Large intestine (tissue), 3 donors: ENCODE data around the gene TBC1D14. TPM values are rescaled to one million over a fixed set of nuclear protein-coding genes. Genes with fewer than 3 reads are reported as not detected.

Experiments used
- DNase-seq, 2 donors: peaks; one replicate each; pipeline versions ENCODE4 v3.0.0 to v3.0.0-alpha.2; 2013
- H3K27ac ChIP-seq: one replicate; pipeline ENCODE4 v1.5.1; 2013; ENCODE audit warnings: low read length
- H3K27me3 ChIP-seq: 2 replicates; pipeline ENCODE4 v1.6.1; 2013; ENCODE audit warnings: low read length; ENCODE audit not compliant: control insufficient read depth, insufficient read depth
- H3K36me3 ChIP-seq: 2 replicates; pipeline ENCODE4 v1.6.1; 2013; ENCODE audit warnings: low read length; ENCODE audit not compliant: control insufficient read depth, insufficient read depth
- H3K4me1 ChIP-seq: one replicate; pipeline ENCODE4 v1.6.1; 2013; ENCODE audit warnings: low read length; ENCODE audit not compliant: control insufficient read depth, insufficient read depth
- H3K4me3 ChIP-seq: one replicate; pipeline ENCODE4 v1.5.1; 2013; ENCODE audit warnings: low read length
- H3K9me3 ChIP-seq: one replicate; pipeline ENCODE4 v1.6.1; 2013; ENCODE audit warnings: mild to moderate bottlenecking, low read depth, low read length, moderate library complexity; ENCODE audit not compliant: control insufficient read depth
- WGBS: methylation state at CpG from one replicate; pipeline ENCODE4 v1.1.5; 2013; ENCODE audit warnings: low lambda C conversion rate; ENCODE audit not compliant: insufficient coverage; 5-methylcytosine and 5-hydroxymethylcytosine counted together
- polyA plus RNA-seq: library from polyadenylated mRNA; unstranded; fragments of 120-200 nt; gene quantifications from one replicate; pipeline ENCODE4 v1.2.1, GENCODE V29; 2013

TBC1D14 gene
- polyA plus RNA-seq, 1 donor, result 48.9 TPM

GRCh38 chr4:6988016-6988715 lies 78.5 kb downstream of the TBC1D14 start:
- Histone ChIP-seq H3K27ac (peak overlapping the region; percentile 82), H3K4me3 (peak overlapping the region; percentile 57), H3K4me1 (peaks cover 41% of the 10 kb centered on the region), H3K27me3 (no peaks in the 10 kb centered on the region), H3K9me3 (no peaks in the 10 kb centered on the region), H3K36me3 (peaks cover 18% of the 10 kb centered on the region)
- no CpG with 5 or more reads among the region's 13 CpGs for WGBS
- DNase-seq, result no peak

DNA sequence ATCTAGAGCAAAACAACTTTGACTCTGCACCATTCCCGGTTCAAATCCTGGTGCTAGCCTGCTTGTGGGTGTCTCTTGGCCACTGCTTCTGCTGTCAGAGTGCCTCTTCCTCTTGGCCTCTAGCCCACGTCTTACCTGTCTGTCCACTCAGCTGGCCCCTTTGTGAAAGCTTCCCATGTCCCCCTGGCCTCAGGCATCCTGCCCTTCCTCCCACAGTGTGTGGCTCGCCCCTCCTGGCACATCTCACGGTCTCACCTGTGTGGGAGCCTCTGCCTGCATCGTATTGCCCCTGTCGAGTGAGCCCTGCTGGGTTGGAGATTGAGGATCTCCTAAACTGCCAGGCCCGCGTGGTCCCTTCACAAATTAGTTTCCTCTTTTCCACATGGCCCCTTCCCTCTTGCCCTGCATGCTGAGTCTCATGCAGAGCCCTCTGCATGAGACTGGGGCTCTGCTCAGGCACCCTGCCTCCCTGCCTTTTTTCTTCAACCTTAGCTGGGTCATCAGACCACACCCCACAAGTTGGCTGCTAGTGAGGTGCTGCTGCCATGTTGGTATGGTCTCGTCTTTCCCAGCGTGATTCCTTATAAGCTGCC lies 79.8 kb downstream of the TBC1D14 start:
- no peaks in the 10 kb centered on the region for H3K27me3 ChIP-seq
- H3K36me3 ChIP-seq, result peaks cover 24% of the 10 kb centered on the region
- H3K4me1 ChIP-seq, result peaks cover 40% of the 10 kb centered on the region
- H3K9me3 ChIP-seq, result no peaks in the 10 kb centered on the region
- H3K27ac ChIP-seq, result no peak overlapping the region
- WGBS, result 100% methylated on average over 1 of the region's 10 CpGs
- H3K4me3 ChIP-seq, result no peak overlapping the region
- DNase-seq, result no peak

DNA sequence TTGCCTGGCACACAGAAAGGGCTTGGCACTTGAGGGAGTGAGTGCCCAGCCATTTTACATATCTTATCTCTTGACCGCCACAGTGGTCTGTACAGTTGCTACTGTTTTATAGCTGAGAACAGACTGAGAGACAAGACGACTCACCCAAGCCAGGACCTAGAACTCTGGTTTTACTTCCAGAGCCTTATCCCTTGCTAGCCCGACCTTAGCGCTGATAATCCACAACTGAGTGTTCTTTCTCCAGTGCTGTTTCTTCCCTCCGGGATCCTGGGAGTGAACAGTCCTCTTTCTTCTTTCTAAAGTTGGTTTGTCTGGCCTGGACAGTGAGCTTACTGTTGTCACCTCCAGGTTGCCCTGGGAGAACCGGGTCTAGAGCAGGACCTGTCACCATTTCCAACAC lies 81.0 kb downstream of the TBC1D14 start:
- no peaks in the 10 kb centered on the region for H3K9me3 ChIP-seq
- no peak for DNase-seq
- H3K27me3 ChIP-seq, result no peaks in the 10 kb centered on the region
- peaks cover 30% of the 10 kb centered on the region for H3K36me3 ChIP-seq
- WGBS, result no CpG with 5 or more reads among the region's 6 CpGs
- H3K4me1 ChIP-seq, result peaks cover 30% of the 10 kb centered on the region
- H3K27ac ChIP-seq, result no peak overlapping the region
- H3K4me3 ChIP-seq, result no peak overlapping the region

DNA sequence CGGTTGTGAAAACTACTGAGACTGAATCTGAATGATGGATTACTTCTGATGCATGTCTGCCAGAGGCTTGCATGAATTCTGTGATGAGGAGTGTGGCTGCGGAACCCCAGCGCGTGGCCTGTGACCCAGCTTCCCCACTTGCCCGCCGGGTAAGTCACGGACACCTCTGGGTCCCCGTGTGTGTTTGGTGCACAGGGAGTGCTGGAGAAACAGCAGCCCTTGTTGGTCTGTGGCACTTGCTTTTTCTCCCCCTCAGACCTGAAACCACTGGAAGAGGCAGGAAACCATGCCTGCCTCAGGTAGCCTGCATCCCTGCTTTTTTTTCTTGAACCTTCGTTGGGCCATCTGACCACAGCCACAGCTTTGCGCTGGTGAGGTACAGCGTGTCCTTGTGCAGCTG lies 81.6 kb downstream of the TBC1D14 start:
- no peak for DNase-seq
- H3K4me3 ChIP-seq, result no peak overlapping the region
- no CpG with 5 or more reads among the region's 11 CpGs for WGBS
- no peaks in the 10 kb centered on the region for H3K27me3 ChIP-seq
- peaks cover 25% of the 10 kb centered on the region for H3K4me1 ChIP-seq
- H3K27ac ChIP-seq, result no peak overlapping the region
- H3K36me3 ChIP-seq, result peaks cover 32% of the 10 kb centered on the region
- no peaks in the 10 kb centered on the region for H3K9me3 ChIP-seq

DNA sequence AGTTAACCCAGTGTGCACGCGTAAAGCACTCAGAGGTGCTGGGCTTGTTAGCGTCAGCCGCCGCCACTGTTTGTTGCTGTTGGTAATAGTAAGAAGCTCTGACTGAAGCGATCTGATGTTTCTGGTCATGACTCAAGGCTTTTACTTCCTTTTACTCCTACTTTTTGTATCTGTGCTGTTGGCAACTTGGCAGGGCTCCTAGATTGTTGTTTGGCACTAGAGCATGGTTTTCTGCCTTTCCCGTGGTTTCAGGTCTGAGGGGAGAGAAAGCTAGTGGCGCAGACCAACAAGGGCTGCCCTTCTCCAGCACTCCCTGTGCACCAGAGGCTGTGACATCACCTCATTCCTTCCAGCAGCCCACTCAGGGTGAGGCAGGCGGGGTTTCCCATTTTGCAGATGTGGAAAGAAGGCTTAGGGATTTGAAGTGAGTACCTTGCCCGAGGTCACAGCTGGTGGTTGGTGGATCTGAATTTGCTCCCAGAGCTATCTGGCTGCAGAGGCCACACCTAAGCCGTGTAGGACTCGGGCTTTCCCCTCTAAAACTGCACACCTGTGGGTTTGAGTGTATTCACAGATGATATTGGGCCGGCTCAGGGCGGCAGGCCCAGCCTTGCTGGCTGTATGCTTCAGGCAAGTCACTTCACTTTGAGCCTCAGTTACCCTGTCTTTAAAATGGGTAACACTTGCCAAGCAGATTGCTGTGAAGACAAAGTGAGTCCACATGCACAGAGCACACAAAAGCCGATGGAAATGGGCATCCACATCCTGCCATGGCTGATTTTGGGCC lies 82.3 kb downstream of the TBC1D14 start:
- peak overlapping the region; percentile 57 for H3K27ac ChIP-seq
- 100% methylated on average over 3 of the region's 15 CpGs for WGBS
- H3K27me3 ChIP-seq, result no peaks in the 10 kb centered on the region
- peaks cover 39% of the 10 kb centered on the region for H3K36me3 ChIP-seq
- H3K4me3 ChIP-seq, result no peak overlapping the region
- H3K4me1 ChIP-seq, result peaks cover 24% of the 10 kb centered on the region
- no peaks in the 10 kb centered on the region for H3K9me3 ChIP-seq
- DNase-seq, result no peak

DNA sequence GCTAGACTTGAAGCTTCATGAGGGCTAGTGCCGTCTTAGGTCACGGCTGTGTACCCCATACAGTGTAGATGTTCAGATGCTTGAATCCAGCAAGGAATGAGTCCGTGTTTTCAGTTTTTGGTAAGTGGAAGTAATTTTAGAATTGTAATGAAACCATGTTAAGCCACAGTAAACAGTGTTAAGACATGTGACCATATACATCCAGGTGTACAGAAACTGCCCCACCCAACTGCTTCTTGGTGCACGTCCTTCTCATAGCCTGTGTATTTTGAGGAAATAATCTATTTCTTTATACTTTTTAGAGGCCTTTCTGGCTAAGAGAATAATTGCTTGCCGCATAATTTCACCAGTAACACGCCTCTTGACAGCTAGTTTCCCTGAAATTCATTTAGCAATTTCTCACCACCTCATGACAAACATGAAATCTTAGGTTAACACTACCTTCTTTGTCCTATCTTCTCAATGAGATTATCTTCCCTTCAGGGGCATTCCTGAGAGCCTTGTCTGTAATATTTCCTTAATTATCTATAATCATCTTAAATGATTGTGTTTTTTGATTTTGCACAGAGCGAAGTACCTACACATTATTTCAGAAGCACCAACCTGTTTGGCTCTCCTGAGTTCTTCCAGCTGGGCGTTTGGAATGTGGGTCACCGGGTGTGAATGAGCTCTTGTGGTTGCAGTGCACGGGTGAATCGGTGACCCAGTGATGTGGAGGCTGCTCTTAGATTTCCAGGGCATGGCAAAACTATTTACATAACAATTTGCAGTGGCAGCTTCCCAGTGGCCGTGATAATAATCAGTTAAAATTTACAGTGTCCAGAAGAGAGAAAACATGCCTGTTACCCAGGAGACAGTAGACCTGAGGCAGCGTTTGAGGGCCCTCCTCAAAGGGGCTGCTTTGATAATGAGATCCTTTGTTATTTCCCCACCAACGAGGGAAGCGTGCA lies 83.4 kb downstream of the TBC1D14 start:
- Histone ChIP-seq H3K36me3 (peaks cover 47% of the 10 kb centered on the region), H3K27me3 (no peaks in the 10 kb centered on the region), H3K4me3 (no peak overlapping the region), H3K4me1 (peaks cover 21% of the 10 kb centered on the region), H3K27ac (peak overlapping the region; percentile 57), H3K9me3 (no peaks in the 10 kb centered on the region)
- 22% methylated on average over 1 of the region's 15 CpGs for whole genome bisulfite sequencing
- DNase-seq, result no peak

DNA sequence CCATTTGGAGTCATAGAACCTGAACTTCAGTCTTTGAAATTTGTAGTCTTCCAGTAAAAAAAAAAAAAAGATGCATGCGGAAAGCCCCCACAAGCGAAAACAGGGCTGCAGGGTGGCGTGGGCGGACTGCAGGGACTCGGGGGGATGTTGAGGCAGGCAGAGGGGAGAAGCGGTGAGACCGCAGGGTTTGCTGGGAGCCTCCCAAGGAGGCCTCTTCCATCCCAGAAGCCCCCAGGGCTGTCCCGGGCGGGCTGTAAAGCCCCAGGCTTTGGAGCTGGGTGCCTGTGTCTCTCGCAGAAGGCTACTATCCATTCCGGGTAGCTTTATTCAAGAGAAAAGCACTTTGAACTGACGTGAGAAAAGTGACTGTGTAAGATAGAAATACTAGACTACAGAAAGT lies 86.9 kb downstream of the TBC1D14 start:
- peaks cover 67% of the 10 kb centered on the region for H3K36me3 ChIP-seq

GRCh38 chr4:6999172-7000086 lies 89.8 kb downstream of the TBC1D14 start:
- no peak for DNase-seq
- H3K9me3 ChIP-seq, result no peaks in the 10 kb centered on the region
- no peaks in the 10 kb centered on the region for H3K4me1 ChIP-seq
- no peak overlapping the region for H3K27ac ChIP-seq
- no peak overlapping the region for H3K4me3 ChIP-seq
- no CpG with 5 or more reads among the region's 14 CpGs for whole genome bisulfite sequencing
- no peaks in the 10 kb centered on the region for H3K27me3 ChIP-seq
- H3K36me3 ChIP-seq, result peaks cover 78% of the 10 kb centered on the region

More for the DNA sequence above, 86.9 kb downstream of the TBC1D14 start:
- Histone ChIP-seq H3K4me1 (peaks cover 13% of the 10 kb centered on the region), H3K9me3 (no peaks in the 10 kb centered on the region), H3K27ac (no peak overlapping the region), H3K4me3 (no peak overlapping the region), H3K27me3 (no peaks in the 10 kb centered on the region)
- WGBS, result 83% methylated on average over 3 of the region's 12 CpGs
- no peak for DNase-seq

- Histone ChIP-seq H3K4me3 (no peak overlapping the region), H3K27ac (no peak overlapping the region), H3K27me3 (no peaks in the 10 kb centered on the region), H3K36me3 (peaks cover 77% of the 10 kb centered on the region), H3K4me1 (no peaks in the 10 kb centered on the region), H3K9me3 (no peaks in the 10 kb centered on the region)
- DNase-seq, result no peak
- WGBS, result no CpG with 5 or more reads among the region's 18 CpGs
Observed at GRCh38 chr4:7000421-7001176, 91.0 kb downstream of the TBC1D14 start.
